ENCODE data around the gene ANK2.

ANK2 gene

DNA sequence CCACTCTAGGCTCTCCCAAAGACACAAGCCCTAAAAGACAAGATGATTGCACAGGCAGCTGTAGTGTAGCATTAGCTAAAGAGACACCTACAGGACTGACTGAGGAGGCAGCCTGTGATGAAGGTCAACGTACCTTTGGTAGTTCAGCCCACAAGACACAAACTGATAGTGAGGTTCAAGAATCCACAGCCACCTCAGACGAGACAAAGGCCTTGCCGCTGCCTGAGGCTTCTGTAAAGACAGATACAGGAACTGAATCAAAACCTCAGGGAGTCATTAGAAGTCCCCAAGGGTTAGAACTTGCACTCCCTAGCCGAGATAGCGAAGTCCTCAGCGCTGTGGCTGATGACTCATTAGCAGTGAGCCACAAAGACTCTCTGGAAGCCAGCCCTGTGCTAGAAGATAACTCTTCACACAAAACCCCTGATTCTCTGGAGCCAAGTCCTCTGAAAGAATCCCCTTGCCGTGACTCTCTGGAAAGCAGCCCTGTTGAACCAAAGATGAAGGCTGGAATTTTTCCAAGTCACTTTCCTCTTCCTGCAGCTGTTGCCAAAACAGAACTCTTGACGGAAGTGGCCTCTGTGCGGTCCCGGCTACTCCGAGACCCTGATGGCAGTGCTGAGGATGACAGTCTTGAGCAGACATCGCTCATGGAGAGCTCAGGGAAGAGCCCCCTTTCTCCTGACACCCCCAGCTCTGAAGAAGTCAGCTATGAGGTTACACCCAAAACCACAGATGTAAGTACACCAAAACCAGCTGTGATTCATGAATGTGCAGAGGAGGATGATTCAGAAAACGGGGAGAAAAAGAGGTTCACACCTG, 306.3 kb downstream of the ANK2 start:
- TF ChIP-seq ZFX (IDR thresholded peaks at IDR 0.05): no peak
- TF ChIP-seq, protein P1, sequence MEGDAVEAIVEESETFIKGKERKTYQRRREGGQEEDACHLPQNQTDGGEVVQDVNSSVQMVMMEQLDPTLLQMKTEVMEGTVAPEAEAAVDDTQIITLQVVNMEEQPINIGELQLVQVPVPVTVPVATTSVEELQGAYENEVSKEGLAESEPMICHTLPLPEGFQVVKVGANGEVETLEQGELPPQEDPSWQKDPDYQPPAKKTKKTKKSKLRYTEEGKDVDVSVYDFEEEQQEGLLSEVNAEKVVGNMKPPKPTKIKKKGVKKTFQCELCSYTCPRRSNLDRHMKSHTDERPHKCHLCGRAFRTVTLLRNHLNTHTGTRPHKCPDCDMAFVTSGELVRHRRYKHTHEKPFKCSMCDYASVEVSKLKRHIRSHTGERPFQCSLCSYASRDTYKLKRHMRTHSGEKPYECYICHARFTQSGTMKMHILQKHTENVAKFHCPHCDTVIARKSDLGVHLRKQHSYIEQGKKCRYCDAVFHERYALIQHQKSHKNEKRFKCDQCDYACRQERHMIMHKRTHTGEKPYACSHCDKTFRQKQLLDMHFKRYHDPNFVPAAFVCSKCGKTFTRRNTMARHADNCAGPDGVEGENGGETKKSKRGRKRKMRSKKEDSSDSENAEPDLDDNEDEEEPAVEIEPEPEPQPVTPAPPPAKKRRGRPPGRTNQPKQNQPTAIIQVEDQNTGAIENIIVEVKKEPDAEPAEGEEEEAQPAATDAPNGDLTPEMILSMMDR (conservative IDR thresholded peaks at IDR 0.05): no peak
- no peak overlapping the region for H3K27ac ChIP-seq

DNA sequence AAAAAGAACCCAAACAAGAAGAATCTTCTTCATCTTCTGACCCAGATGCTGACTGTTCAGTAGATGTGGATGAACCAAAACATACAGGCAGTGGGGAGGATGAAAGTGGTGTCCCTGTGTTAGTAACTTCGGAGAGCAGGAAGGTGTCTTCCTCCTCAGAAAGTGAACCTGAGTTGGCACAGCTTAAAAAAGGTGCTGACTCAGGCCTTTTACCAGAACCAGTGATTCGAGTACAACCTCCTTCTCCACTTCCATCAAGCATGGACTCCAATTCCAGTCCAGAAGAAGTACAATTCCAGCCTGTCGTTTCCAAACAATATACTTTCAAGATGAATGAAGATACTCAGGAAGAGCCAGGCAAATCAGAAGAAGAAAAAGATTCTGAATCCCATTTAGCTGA, 307.0 kb downstream of the ANK2 start:
- no peak overlapping the region for H3K27ac ChIP-seq
- TF ChIP-seq, protein P1 (conservative IDR thresholded peaks at IDR 0.05): no peak
- no peak for TF ChIP-seq ZFX (IDR thresholded peaks at IDR 0.05)

GRCh38 chr4:113358784-113359183, 309.3 kb downstream of the ANK2 start:
- H3K27ac ChIP-seq: no peak overlapping the region
- TF ChIP-seq ZFX (IDR thresholded peaks at IDR 0.05): no peak
- TF ChIP-seq, protein P1 (conservative IDR thresholded peaks at IDR 0.05): peak; percentile 34

- TF ChIP-seq, protein P1 (conservative IDR thresholded peaks at IDR 0.05): no peak
- no peak for TF ChIP-seq ZFX (IDR thresholded peaks at IDR 0.05)
- H3K27ac ChIP-seq: no peak overlapping the region
Observed at GRCh38 chr4:113365377-113365776, 315.9 kb downstream of the ANK2 start.

DNA sequence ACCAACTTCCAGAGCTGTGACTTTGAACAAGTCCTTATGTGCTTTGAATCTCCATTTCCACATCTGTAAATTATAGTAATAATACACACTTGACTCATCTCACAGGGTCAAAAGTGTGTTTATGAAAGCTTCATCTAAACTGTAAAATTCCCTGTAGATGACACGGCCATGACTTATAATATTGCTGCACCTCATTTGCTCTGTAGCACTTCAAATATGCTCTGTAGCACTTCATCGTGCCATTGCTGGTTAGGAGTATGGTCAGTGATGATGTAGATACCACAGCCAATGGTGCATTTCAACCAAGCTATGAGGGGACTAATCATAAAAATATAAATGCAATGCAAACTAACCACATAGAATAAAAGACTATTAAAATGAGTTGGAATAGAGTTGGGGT, 318.6 kb downstream of the ANK2 start:
- TF ChIP-seq, protein P1 (conservative IDR thresholded peaks at IDR 0.05): no peak
- TF ChIP-seq ZFX (IDR thresholded peaks at IDR 0.05): no peak
- no peak overlapping the region for H3K27ac ChIP-seq

DNA sequence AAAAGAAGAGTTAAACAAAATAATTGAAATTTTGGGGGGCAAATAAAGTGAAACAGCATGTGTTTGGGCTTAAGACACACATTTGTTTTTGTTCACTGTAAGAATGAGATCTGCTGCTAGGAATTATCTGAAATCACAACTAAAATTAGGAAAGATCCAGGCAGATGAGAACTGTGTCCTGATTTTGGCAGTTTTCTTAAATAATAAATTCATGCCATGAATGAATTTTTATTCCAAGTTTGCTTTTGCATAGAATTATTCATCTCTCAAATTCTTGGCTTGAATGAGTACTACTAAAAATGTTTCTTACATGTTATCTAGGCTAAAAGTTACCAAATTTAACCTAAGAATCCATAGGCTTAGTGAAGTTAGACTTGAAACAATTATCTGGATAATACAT, 321.7 kb downstream of the ANK2 start:
- TF ChIP-seq, protein P1 (conservative IDR thresholded peaks at IDR 0.05): no peak
- no peak for TF ChIP-seq ZFX (IDR thresholded peaks at IDR 0.05)
- H3K27ac ChIP-seq: no peak overlapping the region

- H3K27ac ChIP-seq: no peak overlapping the region
- TF ChIP-seq, protein P1 (conservative IDR thresholded peaks at IDR 0.05): no peak
- TF ChIP-seq ZFX (IDR thresholded peaks at IDR 0.05): no peak
Observed at GRCh38 chr4:113375964-113376666, 326.7 kb downstream of the ANK2 start.
